Stimulated activated naive CD4-positive, alpha-beta T cell treated with Interleukin-2 at 50 U/mL for 16 hours (primary cell): ENCODE data around the gene SRPK2.
"Not testable (repeated sequence)": the region's sequence is repeated elsewhere in the genome, so short reads cannot be mapped to it uniquely, and the experiment has no call there.

Source experiments
- DNase-seq: peaks from one replicate; lab custom pipeline; 2025; lab: John Stamatoyannopoulos, UW

The SRPK2 gene

GRCh38 chr7:105339404-105340323, 49.1 kb downstream of the SRPK2 start:
- no peak for DNase-seq

DNA sequence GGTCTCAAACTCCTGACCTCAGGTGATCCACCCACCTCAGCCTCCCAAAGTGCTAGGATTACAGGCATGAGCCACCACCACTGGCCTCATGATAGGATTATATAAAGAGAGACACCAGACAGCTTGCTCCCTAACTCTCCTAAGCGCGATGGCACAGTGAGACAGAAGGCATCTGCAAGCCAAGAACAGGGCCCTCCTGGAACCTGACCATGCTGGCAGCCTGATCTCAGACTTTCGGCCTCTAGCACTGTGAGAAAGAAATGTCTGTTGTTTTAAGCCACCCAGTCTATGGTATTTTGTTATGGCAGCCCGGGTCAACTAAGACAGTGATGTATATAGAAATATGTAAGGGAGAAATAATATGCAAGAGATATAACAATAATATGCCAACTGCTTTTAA, 51.2 kb downstream of the SRPK2 start:
- no peak for DNase-seq

GRCh38 chr7:105336009-105336408, 52.7 kb downstream of the SRPK2 start:
- DNase-seq, result no peak

GRCh38 chr7:105332661-105333060, 56.1 kb downstream of the SRPK2 start:
- not testable (repeated sequence) for DNase-seq

DNA sequence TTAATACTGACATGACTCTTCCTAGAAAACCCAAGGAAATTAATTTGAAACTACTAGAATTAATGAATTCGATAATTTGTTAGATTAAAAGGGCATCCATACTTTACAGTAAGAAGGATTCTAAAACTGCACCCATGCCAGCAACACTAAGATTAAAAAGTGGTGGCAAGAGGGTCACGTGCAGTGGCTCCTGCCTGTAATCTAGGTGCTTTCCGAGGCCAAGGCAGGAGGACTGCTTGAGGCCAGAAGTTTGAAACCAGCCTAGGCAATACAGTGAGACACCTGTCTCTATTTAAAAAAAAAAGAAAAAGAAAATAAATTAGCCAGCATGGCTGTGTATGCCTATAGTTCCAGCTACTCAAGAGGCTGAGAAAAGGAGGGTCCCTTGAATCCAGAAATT, 58.2 kb downstream of the SRPK2 start:
- no peak for DNase-seq

DNA sequence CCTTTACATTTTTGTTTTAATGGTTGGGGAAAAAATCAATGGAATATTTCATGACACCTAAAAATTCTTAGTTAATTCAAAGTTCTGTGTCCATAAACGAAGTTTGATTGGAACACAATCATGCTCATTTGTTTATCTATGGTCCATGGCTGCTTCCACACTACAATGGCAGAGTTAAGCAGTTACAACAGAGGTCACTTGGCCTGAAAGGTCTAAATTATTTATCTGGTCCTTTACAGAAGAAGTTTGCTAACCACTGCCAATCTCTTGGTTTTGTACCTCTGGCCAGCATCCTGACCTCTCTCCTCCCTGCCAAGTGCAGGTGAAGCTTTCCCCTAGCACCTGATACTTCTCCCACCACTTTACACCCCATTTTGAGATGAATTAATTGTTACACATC, 61.5 kb downstream of the SRPK2 start:
- no peak for DNase-seq

DNA sequence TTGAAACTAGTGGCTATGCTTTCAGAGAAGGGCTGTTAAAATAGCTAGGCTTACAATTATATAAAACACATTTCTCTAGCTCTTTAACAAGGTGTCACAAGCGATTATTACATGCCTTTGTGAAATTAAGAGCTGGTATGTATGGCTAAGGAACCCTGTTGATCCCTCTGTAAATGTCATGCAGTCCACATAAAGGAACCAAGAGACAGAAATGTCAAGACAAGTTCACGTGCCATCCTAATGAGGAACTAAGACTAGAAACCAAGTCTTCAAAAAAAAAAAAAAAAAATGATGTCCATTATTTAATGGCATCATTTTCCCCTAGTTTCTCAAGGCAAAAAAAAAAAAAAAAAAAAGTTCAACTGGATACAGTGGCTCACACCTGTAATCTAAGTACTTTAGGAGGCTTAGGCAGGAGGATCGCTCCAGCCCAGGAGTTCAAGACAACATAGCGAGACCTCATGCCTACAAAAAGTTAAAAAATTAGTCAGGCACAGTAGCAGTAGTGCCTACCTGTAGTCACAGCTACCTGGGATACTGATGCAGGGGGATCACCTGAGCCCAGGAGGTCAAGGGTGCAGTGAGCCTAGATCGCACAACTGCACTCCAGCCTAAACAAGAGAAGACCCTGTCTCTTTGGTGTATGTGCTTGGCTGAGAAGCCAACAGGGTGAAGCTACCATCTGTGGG, 63.4 kb downstream of the SRPK2 start:
- DNase-seq, result no peak

- DNase-seq, result not testable (repeated sequence)
Measured at GRCh38 chr7:105324606-105325005, 64.1 kb downstream of the SRPK2 start.

GRCh38 chr7:105323366-105323765, 65.4 kb downstream of the SRPK2 start:
- DNase-seq, result no peak

- no peak for DNase-seq
Measured at GRCh38 chr7:105322655-105323277, 66.0 kb downstream of the SRPK2 start.

GRCh38 chr7:105321754-105322455, 66.8 kb downstream of the SRPK2 start:
- DNase-seq, result no peak

- no peak for DNase-seq
Measured at GRCh38 chr7:105320896-105321295, 67.8 kb downstream of the SRPK2 start.

DNA sequence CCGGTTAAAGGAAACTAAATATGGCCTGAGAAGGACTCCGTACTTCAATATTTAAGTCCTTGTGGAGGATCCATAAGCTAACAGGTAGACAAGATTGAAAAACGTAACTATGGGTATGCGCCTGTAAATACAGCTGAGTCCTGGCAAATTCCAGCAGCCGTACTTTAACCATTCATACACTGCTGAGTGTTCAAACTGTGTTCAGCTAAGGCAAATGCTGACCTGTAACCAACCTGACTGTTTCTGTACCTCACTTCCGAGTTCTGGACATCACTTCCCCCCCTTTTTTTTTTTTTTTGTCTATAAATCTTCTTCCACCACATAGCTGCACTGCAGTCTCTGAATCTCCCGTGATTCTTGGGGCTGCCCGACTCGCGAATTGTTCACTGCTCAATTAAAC, 69.1 kb downstream of the SRPK2 start:
- DNase-seq, result no peak

DNA sequence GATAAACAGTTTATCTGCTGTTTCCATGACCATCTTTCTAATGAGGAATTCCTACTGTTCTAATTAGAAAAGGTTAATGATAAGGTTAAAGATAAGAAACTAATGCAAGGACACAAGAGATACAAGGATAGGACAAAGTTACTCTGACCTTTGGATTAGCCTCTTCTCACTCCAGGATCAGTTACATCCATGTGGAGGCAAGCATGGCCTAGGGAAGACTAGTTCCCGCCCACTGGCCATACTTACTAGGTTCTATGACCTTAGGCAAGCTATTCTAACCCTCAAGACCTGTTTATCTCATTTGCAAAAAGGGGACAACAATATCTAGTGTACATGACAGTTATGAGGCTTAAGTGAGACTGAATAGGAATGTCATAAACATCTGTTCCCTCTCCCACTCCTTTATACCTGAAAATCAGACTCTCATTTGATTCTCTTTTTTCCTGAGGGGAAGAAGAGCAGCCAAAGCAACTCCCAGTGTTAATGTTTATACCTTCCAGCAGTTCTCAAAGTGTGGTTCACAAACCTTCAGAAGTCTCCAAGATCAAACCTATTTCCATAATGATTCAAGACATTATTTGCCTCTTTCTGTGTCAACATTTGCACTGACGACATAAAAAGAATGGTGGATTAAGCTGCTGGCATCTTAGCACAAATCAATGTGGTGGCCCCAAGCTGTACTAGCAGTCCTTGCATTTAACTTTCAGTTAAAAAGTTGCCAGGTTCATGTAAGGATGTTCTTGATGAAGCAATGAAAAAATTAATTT, 72.0 kb downstream of the SRPK2 start:
- no peak for DNase-seq

GRCh38 chr7:105315357-105315756, 73.4 kb downstream of the SRPK2 start:
- no peak for DNase-seq

GRCh38 chr7:105309235-105310169, 79.2 kb downstream of the SRPK2 start:
- no peak for DNase-seq

DNA sequence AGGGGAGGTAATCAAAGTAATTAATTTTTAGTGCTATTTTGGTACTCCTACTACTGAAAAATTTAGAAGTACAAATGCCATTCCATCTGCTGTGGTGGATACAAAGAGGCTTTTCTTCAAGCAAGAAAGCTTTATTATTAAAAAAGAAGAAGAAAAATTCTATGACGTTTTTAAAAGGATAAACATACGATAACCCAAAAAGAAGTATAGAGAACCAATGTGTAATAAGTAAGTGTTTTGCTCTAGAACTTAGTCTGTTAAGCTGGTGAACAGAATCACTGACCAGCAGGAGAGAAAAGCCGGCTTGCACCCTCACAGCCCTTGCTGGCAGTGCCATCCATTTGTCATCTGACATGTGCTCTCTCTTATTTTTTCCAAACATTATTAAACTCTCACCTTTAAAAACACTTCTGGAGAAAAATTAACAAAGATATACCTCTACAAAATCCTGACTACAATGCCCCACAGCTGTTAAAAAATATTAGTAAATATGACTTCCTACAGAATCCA, 81.5 kb downstream of the SRPK2 start:
- no peak for DNase-seq

GRCh38 chr7:105306298-105306748, 82.4 kb downstream of the SRPK2 start:
- no peak for DNase-seq

DNA sequence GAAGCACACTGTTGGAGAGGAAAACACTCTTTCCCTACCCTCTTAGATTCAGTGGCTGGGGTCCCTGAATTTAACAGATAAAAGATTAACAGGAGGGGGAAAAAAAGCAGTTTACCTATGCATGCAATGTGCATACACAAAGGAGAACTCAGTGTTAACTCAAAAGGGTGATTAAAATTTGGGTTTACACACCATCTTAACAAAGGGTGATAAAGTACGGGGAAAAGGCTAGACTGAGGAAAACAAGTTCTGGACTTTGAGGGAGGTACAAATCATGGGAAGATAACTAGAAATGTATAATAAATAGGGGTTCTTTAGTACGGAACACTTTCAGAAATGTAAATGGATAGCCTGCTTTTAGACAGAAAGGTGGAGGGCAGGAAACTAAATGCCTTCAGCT, 83.1 kb downstream of the SRPK2 start:
- DNase-seq, result no peak
